Peyer's patch (tissue), 4 donors: ENCODE measurements around the gene PDCD2L.

Source experiments
- CTCF ChIP-seq, 6 experiments: fragments of 450-650 bp in 4 of 6; fragments of 200-600 bp in 2 of 6; sonication (generic) in 1 of 6; IDR thresholded peaks; one replicate each; pipeline ENCODE4 v1.5.1; 2017 to 2019; ENCODE audit warnings: antibody characterized with exemption in 6 of 6, mild to moderate bottlenecking in 3 of 6, moderate library complexity in 1 of 6
- POLR2A ChIP-seq, 2 donors: fragments of 450-650 bp; IDR thresholded peaks; one replicate each; pipeline ENCODE4 v1.5.1; 2017; ENCODE audit warnings: antibody characterized with exemption in 2 of 2, mild to moderate bottlenecking in 2 of 2, moderate library complexity in 2 of 2

- TF ChIP-seq POLR2A (IDR thresholded peaks at IDR 0.05) (no peak), CTCF (IDR thresholded peaks at IDR 0.05) (no peak)
These were observed 37.2 kb upstream of the PDCD2L start for GRCh38 chr19:34366738-34367623.
